ENCODE results near the gene BAIAP3. TPM values are rescaled to one million over a fixed set of nuclear protein-coding genes. Genes with fewer than 3 reads are reported as not detected.
"Not testable (repeated sequence)": the region's sequence is repeated elsewhere in the genome, so short reads cannot be mapped to it uniquely, and the experiment has no call there.

BAIAP3 gene
- total RNA-seq, 1 donor from 2014 or later = 3.0 TPM

DNA sequence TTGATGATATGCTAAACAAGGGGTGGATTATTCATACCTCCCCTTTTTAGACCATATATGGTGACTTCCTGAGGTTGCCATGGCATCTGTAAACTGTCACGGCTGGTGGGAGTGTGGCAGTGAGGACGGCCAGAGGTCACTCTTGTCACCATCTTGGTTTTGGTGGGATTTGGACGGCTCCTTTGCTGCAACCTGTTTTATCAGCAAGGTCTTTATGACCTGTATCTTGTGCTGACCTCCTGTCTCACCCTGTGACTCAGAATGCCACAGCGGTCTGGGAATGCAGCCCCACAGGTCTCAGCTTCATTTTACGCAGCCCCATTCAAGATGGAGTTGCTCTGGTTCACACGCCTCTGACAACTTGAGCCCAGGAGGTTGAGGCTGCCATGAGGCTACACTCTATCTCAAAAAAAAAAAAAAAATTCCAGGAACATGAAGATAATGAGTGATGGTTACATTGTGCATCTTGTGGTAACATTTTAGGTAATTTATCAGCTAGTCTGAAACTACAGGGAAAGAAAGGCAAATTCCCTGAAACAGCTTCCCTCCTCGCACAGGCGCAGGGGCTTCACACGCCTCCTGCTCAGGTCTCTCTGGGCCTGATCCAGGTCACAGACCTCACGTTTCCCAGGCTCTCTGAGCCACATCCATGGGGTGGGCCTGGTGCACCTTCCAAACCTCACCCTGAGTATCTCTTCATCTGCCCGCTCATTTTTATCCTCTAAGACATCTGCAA lies 39.4 kb upstream of the BAIAP3 start:
- Histone ChIP-seq H3K27ac (no peak overlapping the region), H3K4me1 (no peaks in the 10 kb centered on the region), H3K9me3 (no peaks in the 10 kb centered on the region), H3K27me3 (peaks cover 48% of the 10 kb centered on the region), H3K36me3 (no peaks in the 10 kb centered on the region), H3K4me3 (no peak overlapping the region)
- ATAC-seq (no peak), DNase-seq (no peak)
- TF ChIP-seq, protein P1, sequence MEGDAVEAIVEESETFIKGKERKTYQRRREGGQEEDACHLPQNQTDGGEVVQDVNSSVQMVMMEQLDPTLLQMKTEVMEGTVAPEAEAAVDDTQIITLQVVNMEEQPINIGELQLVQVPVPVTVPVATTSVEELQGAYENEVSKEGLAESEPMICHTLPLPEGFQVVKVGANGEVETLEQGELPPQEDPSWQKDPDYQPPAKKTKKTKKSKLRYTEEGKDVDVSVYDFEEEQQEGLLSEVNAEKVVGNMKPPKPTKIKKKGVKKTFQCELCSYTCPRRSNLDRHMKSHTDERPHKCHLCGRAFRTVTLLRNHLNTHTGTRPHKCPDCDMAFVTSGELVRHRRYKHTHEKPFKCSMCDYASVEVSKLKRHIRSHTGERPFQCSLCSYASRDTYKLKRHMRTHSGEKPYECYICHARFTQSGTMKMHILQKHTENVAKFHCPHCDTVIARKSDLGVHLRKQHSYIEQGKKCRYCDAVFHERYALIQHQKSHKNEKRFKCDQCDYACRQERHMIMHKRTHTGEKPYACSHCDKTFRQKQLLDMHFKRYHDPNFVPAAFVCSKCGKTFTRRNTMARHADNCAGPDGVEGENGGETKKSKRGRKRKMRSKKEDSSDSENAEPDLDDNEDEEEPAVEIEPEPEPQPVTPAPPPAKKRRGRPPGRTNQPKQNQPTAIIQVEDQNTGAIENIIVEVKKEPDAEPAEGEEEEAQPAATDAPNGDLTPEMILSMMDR (IDR thresholded peaks at IDR 0.05) = no peak
- intact Hi-C loops (cut with DNase I) = no loop called here

DNA sequence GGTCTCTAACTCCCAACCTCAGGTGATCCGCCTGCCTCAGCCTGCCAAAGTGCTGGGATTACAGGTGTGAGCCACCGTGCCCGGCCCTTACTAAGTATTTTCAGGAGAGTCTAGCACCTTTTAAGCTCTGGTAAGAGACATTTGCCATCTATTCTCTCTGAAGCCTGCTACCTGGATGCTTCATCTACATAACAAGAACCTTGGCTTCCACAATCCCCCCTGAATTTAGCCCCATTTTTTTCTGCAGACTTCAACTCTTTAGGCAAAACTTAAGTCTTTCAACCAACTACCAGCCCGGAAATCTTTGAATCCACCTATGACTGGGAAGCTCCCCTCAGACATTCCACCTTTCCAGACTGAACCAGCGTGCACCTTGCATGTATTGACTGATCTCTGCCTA lies 38.0 kb upstream of the BAIAP3 start:
- TF ChIP-seq, protein P1 (IDR thresholded peaks at IDR 0.05) = no peak
- Histone ChIP-seq H3K27ac (no peak overlapping the region), H3K4me1 (no peaks in the 10 kb centered on the region), H3K36me3 (no peaks in the 10 kb centered on the region), H3K27me3 (peaks cover 50% of the 10 kb centered on the region), H3K4me3 (no peak overlapping the region), H3K9me3 (no peaks in the 10 kb centered on the region)
- intact Hi-C loops (cut with DNase I) = no loop called here
- ATAC-seq (no peak), DNase-seq (no peak)

DNA sequence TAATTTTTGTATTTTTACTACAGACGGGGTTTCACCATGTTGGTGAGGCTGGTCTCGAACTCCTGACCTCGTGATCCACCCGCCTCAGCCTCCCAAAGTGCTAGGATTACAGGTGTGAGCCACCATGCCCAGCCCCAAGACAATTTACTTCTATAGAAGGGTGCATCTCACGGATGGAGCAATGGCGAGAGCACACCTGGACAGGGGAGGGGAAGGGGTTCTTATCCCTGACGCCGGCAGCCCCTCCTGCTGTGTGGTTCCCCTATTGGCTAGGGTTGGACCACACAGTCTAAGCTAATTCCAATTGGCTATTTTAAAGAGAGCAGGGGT lies 36.8 kb upstream of the BAIAP3 start:
- DNase-seq; H3K4me1 ChIP-seq; intact Hi-C loops (cut with DNase I); H3K4me3 ChIP-seq; ATAC-seq; H3K36me3 ChIP-seq; H3K9me3 ChIP-seq; H3K27ac ChIP-seq: not testable (repeated sequence)
- H3K27me3 ChIP-seq = peaks cover 40% of the 10 kb centered on the region

DNA sequence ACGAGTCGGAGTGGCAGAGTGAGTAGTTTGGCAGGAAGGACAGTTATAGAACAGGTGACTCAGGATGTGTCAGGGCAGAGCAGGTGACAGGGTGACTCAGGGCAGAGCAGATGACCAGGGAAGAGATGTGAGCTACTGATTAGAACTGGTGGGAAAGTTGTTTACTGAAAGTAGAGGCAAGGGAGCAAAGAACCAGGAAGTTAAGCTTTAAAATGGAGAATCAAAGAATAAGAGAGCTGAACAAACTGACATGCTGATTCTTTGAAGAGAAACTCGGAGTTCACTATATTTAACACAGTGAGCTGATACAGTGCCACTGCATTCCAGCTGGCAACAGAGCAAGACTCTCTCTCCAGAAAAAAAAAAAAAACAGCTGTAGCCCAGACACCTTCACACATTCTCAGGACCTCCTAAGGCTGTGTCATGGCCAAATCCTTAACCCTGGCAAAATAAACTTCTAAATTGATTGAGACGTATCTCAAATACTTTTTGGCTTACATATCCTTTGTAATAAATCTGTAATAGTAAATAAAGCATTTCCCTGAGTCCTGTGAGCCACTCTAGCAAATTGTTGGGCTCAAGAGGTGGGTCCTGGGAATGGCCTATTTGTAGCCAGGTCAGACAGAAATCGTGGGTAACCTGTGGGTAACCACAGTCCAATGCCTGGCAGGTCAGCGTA lies 36.3 kb upstream of the BAIAP3 start:
- Histone ChIP-seq H3K9me3 (no peaks in the 10 kb centered on the region), H3K36me3 (no peaks in the 10 kb centered on the region), H3K27me3 (peaks cover 35% of the 10 kb centered on the region), H3K4me3 (no peak overlapping the region), H3K4me1 (no peaks in the 10 kb centered on the region), H3K27ac (no peak overlapping the region)
- DNase-seq = no peak
- TF ChIP-seq, protein P1 (IDR thresholded peaks at IDR 0.05) = no peak
- intact Hi-C loops (cut with DNase I) = no loop called here
- ATAC-seq = no peak

DNA sequence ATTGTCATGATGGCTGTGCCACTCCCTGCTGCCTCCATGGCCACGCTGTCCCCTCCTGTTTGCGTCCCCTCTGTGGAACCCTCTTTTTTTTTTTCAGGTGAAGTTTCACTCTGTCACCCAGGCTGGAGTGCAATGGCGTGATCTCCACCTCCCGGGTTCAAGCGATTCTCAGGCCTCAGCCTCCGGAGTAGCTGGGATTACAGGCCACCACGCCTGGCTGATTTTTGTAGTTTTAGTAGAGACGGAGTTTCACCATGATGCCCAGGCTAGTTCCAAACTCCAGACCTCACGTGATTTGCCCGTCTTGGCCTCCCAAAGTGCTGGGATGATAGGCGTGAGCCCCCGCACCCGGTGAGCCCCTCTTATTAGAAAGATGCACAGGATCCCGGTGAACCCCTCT lies 35.0 kb upstream of the BAIAP3 start:
- no peak for ATAC-seq
- Histone ChIP-seq H3K4me1 (no peaks in the 10 kb centered on the region), H3K27ac (no peak overlapping the region), H3K4me3 (no peak overlapping the region), H3K27me3 (peaks cover 26% of the 10 kb centered on the region), H3K36me3 (no peaks in the 10 kb centered on the region), H3K9me3 (no peaks in the 10 kb centered on the region)
- intact Hi-C loops (cut with DNase I) = no loop called here
- TF ChIP-seq, protein P1 (IDR thresholded peaks at IDR 0.05) = no peak
- DNase-seq = no peak

GRCh38 chr16:1299012-1299867 lies 34.2 kb upstream of the BAIAP3 start:
- Histone ChIP-seq H3K27ac (no peak overlapping the region), H3K36me3 (no peaks in the 10 kb centered on the region), H3K4me1 (no peaks in the 10 kb centered on the region), H3K27me3 (peaks cover 21% of the 10 kb centered on the region), H3K4me3 (no peak overlapping the region), H3K9me3 (no peaks in the 10 kb centered on the region)
- DNase-seq = no peak
- intact Hi-C loops (cut with DNase I) = no loop called here
- peak; percentile 4 for ATAC-seq
- TF ChIP-seq, protein P1 (IDR thresholded peaks at IDR 0.05) = no peak
